T-cell (primary cell): ENCODE measurements around the gene G3BP2. TPM values are rescaled to one million over a fixed set of nuclear protein-coding genes. Genes with fewer than 3 reads are reported as not detected.

Experiments
- ATAC-seq, 4 experiments: fragments of 200-7000 bp in 3 of 4; fragments of 150-1000 bp in 1 of 4; cut with Tn5 transposase; replicated peaks in 1 of 4; 1 replicate in 3 of 4; 2 replicates in 1 of 4; pipeline ENCODE4 v1.10.0; 2021; ENCODE audit warnings: moderate library complexity in 3 of 4, mild to moderate bottlenecking in 2 of 4, moderate number of reproducible peaks in 1 of 4
- CTCF ChIA-PET, 2 donors: fragments of 300-600 bp; sonication (Branson Sonifier 250); formaldehyde crosslinking; loops; one replicate each; lab custom pipeline; 2022; ENCODE audit warnings: antibody characterized with exemption in 2 of 2; lab: Charles Lee
- POLR2A ChIA-PET, 2 donors: fragments of 300-600 bp; sonication (Branson Sonifier 250); formaldehyde crosslinking; loops; one replicate each; lab custom pipeline; 2022; ENCODE audit warnings: antibody characterized with exemption in 2 of 2; lab: Charles Lee
- DNase-seq, 35 experiments: peaks; one replicate each; pipeline versions ENCODE4 v3.0.0 to v3.0.0-alpha.2; 2013 to 2023
- H3K27ac ChIP-seq: one replicate; pipeline ENCODE4 v1.5.1; 2013; ENCODE audit warnings: low read length
- H3K27me3 ChIP-seq, 2 experiments: replicated peaks in 1 of 2; 1 replicate in 1 of 2; 2 replicates in 1 of 2; pipeline versions ENCODE4 v1.6.1 to v1.7.0; 2013; ENCODE audit warnings: low read length in 1 of 2, mixed read lengths in 1 of 2; ENCODE audit not compliant: control insufficient read depth in 2 of 2, insufficient read depth in 2 of 2; ENCODE audit errors: extremely low read depth in 1 of 2
- H3K36me3 ChIP-seq, 2 donors: 1 replicate in 1 of 2; 2 replicates in 1 of 2; pipeline versions ENCODE4 v1.6.1 to v1.7.0; 2013; ENCODE audit warnings: low read length in 1 of 2; ENCODE audit not compliant: control insufficient read depth in 2 of 2, insufficient read depth in 1 of 2; ENCODE audit errors: extremely low read depth in 1 of 2
- H3K4me1 ChIP-seq, 2 experiments: 1 replicate in 1 of 2; 2 replicates in 1 of 2; pipeline versions ENCODE4 v1.6.1 to v1.7.0; 2013; ENCODE audit warnings: low read length in 2 of 2, mixed read lengths in 1 of 2; ENCODE audit not compliant: insufficient read depth in 2 of 2, control insufficient read depth in 1 of 2; ENCODE audit errors: extremely low read depth in 1 of 2
- H3K4me3 ChIP-seq, 2 donors: 1 replicate in 1 of 2; 2 replicates in 1 of 2; pipeline versions ENCODE4 v1.5.1 to v1.7.0; 2013; ENCODE audit warnings: mild to moderate bottlenecking in 2 of 2, low read length in 1 of 2, moderate library complexity in 1 of 2; ENCODE audit not compliant: control insufficient read depth in 1 of 2; ENCODE audit errors: extremely low read depth in 1 of 2
- H3K9me3 ChIP-seq: 2 replicates; pipeline ENCODE4 v1.7.0; 2013
- H3K27ac Mint-ChIP-seq, 2 donors: one replicate each; pipeline ENCODE4 v1.8.0; 2020 to 2021; ENCODE audit warnings: mild to moderate bottlenecking in 2 of 2, mixed read lengths in 2 of 2
- H3K27me3 Mint-ChIP-seq, 2 donors: one replicate each; pipeline ENCODE4 v1.8.0; 2021 to 2022; ENCODE audit warnings: mixed read lengths in 2 of 2
- H3K36me3 Mint-ChIP-seq: one replicate; pipeline ENCODE4 v1.8.0; 2021; ENCODE audit warnings: mixed read lengths
- H3K4me1 Mint-ChIP-seq, 3 donors: one replicate each; pipeline ENCODE4 v1.8.0; 2020 to 2022; ENCODE audit warnings: mixed read lengths in 3 of 3, mild to moderate bottlenecking in 1 of 3
- H3K4me3 Mint-ChIP-seq, 3 donors: one replicate each; pipeline ENCODE4 v1.8.0; 2020 to 2022; ENCODE audit warnings: mild to moderate bottlenecking in 3 of 3, mixed read lengths in 3 of 3, moderate library complexity in 3 of 3
- H3K9me3 Mint-ChIP-seq, 3 donors: one replicate each; pipeline ENCODE4 v1.8.0; 2020 to 2022; ENCODE audit warnings: mixed read lengths in 3 of 3
- WGBS: methylation state at CpG from one replicate; pipeline ENCODE4 v1.1.5; 2013; ENCODE audit warnings: missing lambda C conversion rate; ENCODE audit not compliant: insufficient coverage; 5-methylcytosine and 5-hydroxymethylcytosine counted together
- total RNA-seq, 35 experiments: library from RNA in 6 of 35; stranded (reverse) in 6 of 35; fragments of 120-200 nt in 1 of 35; gene quantifications; one replicate each; pipeline versions ENCODE4 v1.2.1 to v1.2.4 and lab custom pipeline; 2013 to 2026

The G3BP2 gene
- total RNA-seq, 5 donors from 2014 or later (not counting 1 experiment from before 2014, with no cell fraction given), result 135 to 316 (median 141) TPM

GRCh38 chr4:75654905-75655304 lies 18.3 kb downstream of the G3BP2 start:
- H3K27me3 Mint-ChIP-seq, result no peaks in the 10 kb centered on the region
- peak overlapping the region; percentile 73 to 81 for H3K27ac Mint-ChIP-seq
- peak overlapping the region; percentile 79 for H3K27ac ChIP-seq
- no peaks in the 10 kb centered on the region for H3K9me3 Mint-ChIP-seq
- peaks cover 5 to 39% of the 10 kb centered on the region in 2 experiments for H3K4me1 ChIP-seq
- no peak overlapping the region for H3K4me3 ChIP-seq
- H3K36me3 ChIP-seq, result peaks cover 0 to 68% of the 10 kb centered on the region in 2 donors
- ChIA-PET POLR2A (interaction anchor here (0.6 to 2.5 kb wide), 12 partner anchors 8 to 69 kb away, joined by 3 to 13 read pairs (median 6); partner anchors contain the start of genes G3BP2 (in 1 of the 2) and USO1 (in 1 of the 2)), CTCF (interaction anchor here (0.6 to 4.2 kb wide), 10 partner anchors 8 to 265 kb away, joined by 3 to 26 read pairs (median 6); partner anchors contain the start of genes USO1 (in 2 of the 2) and CDKL2 (in 1 of the 2))
- DNase-seq (peak in 6 of 35 experiments; percentile 15 to 57 (median 24)), ATAC-seq (peak; percentile 38 to 72 (median 58))
- peaks cover 45% of the 10 kb centered on the region for H3K36me3 Mint-ChIP-seq
- peak overlapping the region in 2 of 3 donors; percentile 2 to 8 for H3K4me3 Mint-ChIP-seq
- H3K27me3 ChIP-seq, result no peaks in the 10 kb centered on the region
- H3K9me3 ChIP-seq, result no peaks in the 10 kb centered on the region
- H3K4me1 Mint-ChIP-seq, result peaks cover 60 to 73% (median 60%) of the 10 kb centered on the region in 3 donors
- WGBS, result no CpG with 5 or more reads among the region's 1 CpG

- peak in 1 of 35 experiments; percentile 36 for DNase-seq
- peak overlapping the region in 2 of 3 donors; percentile 15 to 35 for H3K4me3 Mint-ChIP-seq
- H3K36me3 ChIP-seq, result peaks cover 5 to 73% of the 10 kb centered on the region in 2 donors
Measured at GRCh38 chr4:75653845-75654503, 19.2 kb downstream of the G3BP2 start.

GRCh38 chr4:75644095-75644494 lies 29.1 kb downstream of the G3BP2 start:
- Histone ChIP-seq H3K9me3 (no peaks in the 10 kb centered on the region), H3K4me1 (no peaks in the 10 kb centered on the region), H3K4me3 (no peak overlapping the region), H3K27ac (no peak overlapping the region), H3K27me3 (no peaks in the 10 kb centered on the region), H3K36me3 (peaks cover 11 to 56% of the 10 kb centered on the region in 2 donors)
- H3K4me3 Mint-ChIP-seq, result no peak overlapping the region
- H3K27ac Mint-ChIP-seq, result peak overlapping the region; percentile 7 to 44
- DNase-seq (no peak), ATAC-seq (no peak)
- H3K9me3 Mint-ChIP-seq, result no peaks in the 10 kb centered on the region
- CTCF ChIA-PET, result interaction anchor here in 1 of 2 donors (0.8 to 2.3 kb wide), 2 partner anchors 9 to 26 kb away, joined by 3 to 5 read pairs; no protein-coding TSS in a partner anchor
- peaks cover 7 to 27% (median 11%) of the 10 kb centered on the region in 3 donors for H3K4me1 Mint-ChIP-seq
- peaks cover 44% of the 10 kb centered on the region for H3K36me3 Mint-ChIP-seq
- 73% methylated on average over 3 of the region's 4 CpGs for WGBS
- POLR2A ChIA-PET, result interaction anchor here (0.6 to 0.9 kb wide), 2 partner anchors 26 to 31 kb away, joined by 3 read pairs; no protein-coding TSS in a partner anchor
- H3K27me3 Mint-ChIP-seq, result no peaks in the 10 kb centered on the region

More at GRCh38 chr4:75653845-75654503, 19.2 kb downstream of the G3BP2 start:
- Mint-ChIP-seq H3K27ac (peak overlapping the region; percentile 73 to 81), H3K9me3 (no peaks in the 10 kb centered on the region), H3K4me1 (peaks cover 51 to 64% (median 53%) of the 10 kb centered on the region in 3 donors), H3K36me3 (peaks cover 38% of the 10 kb centered on the region), H3K27me3 (no peaks in the 10 kb centered on the region)
- Histone ChIP-seq H3K4me3 (no peak overlapping the region), H3K27ac (peak overlapping the region; percentile 79), H3K9me3 (no peaks in the 10 kb centered on the region), H3K4me1 (peaks cover 5 to 39% of the 10 kb centered on the region in 2 experiments), H3K27me3 (no peaks in the 10 kb centered on the region)
- CTCF ChIA-PET, result interaction anchor here (0.6 to 4.2 kb wide), 15 partner anchors 7 to 105 kb away, joined by 3 to 26 read pairs (median 3); partner anchors contain the start of genes USO1 (in 2 of the 2) and CDKL2 (in 1 of the 2)
- POLR2A ChIA-PET, result interaction anchor here (0.5 to 2.5 kb wide), 10 partner anchors 7 to 70 kb away, joined by 3 to 26 read pairs (median 8); partner anchors contain the start of genes G3BP2 (in 1 of the 2) and USO1 (in 1 of the 2)
- no CpG with 5 or more reads among the region's 2 CpGs for WGBS
- no peak for ATAC-seq

- peaks cover 44% of the 10 kb centered on the region for H3K36me3 Mint-ChIP-seq
- no peaks in the 10 kb centered on the region for H3K4me1 ChIP-seq
- H3K27ac ChIP-seq, result no peak overlapping the region
- no peak for ATAC-seq
- no peaks in the 10 kb centered on the region for H3K9me3 Mint-ChIP-seq
- H3K36me3 ChIP-seq, result peaks cover 11 to 53% of the 10 kb centered on the region in 2 donors
- WGBS, result no CpG with 5 or more reads among the region's 3 CpGs
- no peak overlapping the region for H3K4me3 ChIP-seq
- H3K27ac Mint-ChIP-seq, result no peak overlapping the region
- CTCF ChIA-PET, result interaction anchor here in 1 of 2 donors (0.8 kb wide), 1 partner anchor 10 kb away, joined by 3 read pairs; no protein-coding TSS in a partner anchor
- no peaks in the 10 kb centered on the region for H3K27me3 ChIP-seq
- no peak overlapping the region for H3K4me3 Mint-ChIP-seq
- H3K9me3 ChIP-seq, result no peaks in the 10 kb centered on the region
- peaks cover 7 to 31% (median 11%) of the 10 kb centered on the region in 3 donors for H3K4me1 Mint-ChIP-seq
- POLR2A ChIA-PET, result interaction anchor here in 1 of 2 donors (0.9 kb wide), 1 partner anchor 31 kb away, joined by 3 read pairs; no protein-coding TSS in a partner anchor
- DNase-seq, result no peak
- no peaks in the 10 kb centered on the region for H3K27me3 Mint-ChIP-seq
Measured at GRCh38 chr4:75643651-75644050, 29.6 kb downstream of the G3BP2 start.

DNA sequence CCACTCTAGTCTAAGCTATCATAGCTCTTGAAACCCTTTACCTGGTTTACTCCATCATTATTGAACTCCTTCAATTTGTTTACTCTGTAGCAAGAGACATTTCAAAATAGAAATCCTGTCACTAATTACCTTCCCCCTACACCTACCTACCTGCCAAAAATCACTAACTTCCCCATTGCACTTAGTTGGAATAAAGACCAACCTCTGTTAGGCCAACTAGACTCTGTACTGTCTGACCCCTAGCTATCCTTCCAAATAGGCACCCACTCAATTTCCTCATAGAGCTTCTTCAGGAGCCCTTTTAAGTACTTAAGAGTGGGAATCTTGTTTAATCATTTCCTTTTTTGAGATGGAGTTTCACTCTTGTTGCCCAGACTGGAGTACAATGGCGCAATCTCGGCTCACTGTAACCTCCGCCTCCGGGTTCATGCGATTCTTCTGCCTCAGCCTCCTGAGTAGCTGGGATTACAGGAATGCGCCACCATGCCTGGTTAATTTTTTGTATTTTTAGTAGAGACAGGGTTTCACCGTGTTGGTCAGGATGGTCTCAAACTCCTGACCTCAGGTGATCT lies 34.0 kb downstream of the G3BP2 start:
- ATAC-seq (no peak), DNase-seq (no peak)
- Mint-ChIP-seq H3K27ac (peak overlapping the region in 1 of 2 donors; percentile 5), H3K27me3 (no peaks in the 10 kb centered on the region), H3K4me3 (no peak overlapping the region), H3K9me3 (no peaks in the 10 kb centered on the region), H3K4me1 (peaks cover 3 to 20% (median 5%) of the 10 kb centered on the region in 3 donors), H3K36me3 (peaks cover 11% of the 10 kb centered on the region)
- CTCF ChIA-PET, result interaction anchor here (0.5 to 1.4 kb wide), 3 partner anchors 46 to 85 kb away, joined by 3 to 7 read pairs (median 3); partner anchors contain the start of gene USO1 (in 1 of the 2)
- Histone ChIP-seq H3K4me3 (no peak overlapping the region), H3K4me1 (no peaks in the 10 kb centered on the region), H3K27me3 (no peaks in the 10 kb centered on the region), H3K36me3 (peaks cover 0 to 9% of the 10 kb centered on the region in 2 donors), H3K9me3 (no peaks in the 10 kb centered on the region), H3K27ac (no peak overlapping the region)
- 98% methylated on average over 6 of the region's 7 CpGs for WGBS
- POLR2A ChIA-PET, result interaction anchor here in 1 of 2 donors (0.6 kb wide), 2 partner anchors 38 to 310 kb away, joined by 3 read pairs; no protein-coding TSS in a partner anchor
